ENCODE measurements around the gene IL23R. TPM values are rescaled to one million over a fixed set of nuclear protein-coding genes. Genes with fewer than 3 reads are reported as not detected.

IL23R gene
- total and polyA plus RNA-seq, 2 of the 8 experiments (the other 6 are each of a cell fraction or from before 2014, with no cell fraction given) = not detected

DNA sequence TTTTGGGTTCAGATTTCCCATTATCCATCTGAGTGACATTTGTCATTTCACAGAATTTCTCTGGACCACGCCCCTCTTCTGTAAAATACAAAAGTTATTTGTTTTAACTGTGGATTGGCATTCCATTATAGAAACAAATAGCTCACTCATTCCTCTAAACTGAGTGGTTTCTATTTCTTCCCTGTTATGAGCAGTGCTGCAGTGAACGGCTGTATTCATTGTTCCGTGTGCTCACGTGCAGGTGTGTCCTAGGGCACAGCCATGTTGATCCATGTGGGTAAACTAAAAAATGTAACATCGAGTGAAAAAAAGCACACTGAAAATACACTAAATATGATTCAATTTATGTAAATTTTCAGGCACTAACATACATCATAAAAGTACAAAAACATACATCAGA lies 114.4 kb downstream of the IL23R start:
- Histone ChIP-seq H3K4me1 (replicated peaks in 1 of 4; ENCODE audit: control insufficient read depth in 3 of 4, insufficient read depth in 4 of 4, low read length in 3 of 4) (no peaks in the 10 kb centered on the region), H3K4me2 (ENCODE audit: insufficient read depth in 1 of 2, low read depth in 2 of 2, low read length in 2 of 2) (no peak overlapping the region), H4K5ac (ENCODE audit: insufficient read length, low read depth, low read length) (no peak overlapping the region), H4K8ac (ENCODE audit: extremely low read depth, insufficient read depth, low read length) (no peak overlapping the region), H3K27ac (ENCODE audit: low read depth, low read length) (no peak overlapping the region), H3K4ac (replicated peaks; ENCODE audit: insufficient read length, low read depth, low read length) (no peak overlapping the region), H2AK5ac (ENCODE audit: low read depth, low read length) (no peak overlapping the region), H2BK20ac (ENCODE audit: low read length) (no peak overlapping the region), H2BK12ac (ENCODE audit: low read depth, low read length) (no peak overlapping the region), H3K79me1 (ENCODE audit: low read depth, low read length) (no peaks in the 10 kb centered on the region), H4K91ac (replicated peaks; ENCODE audit: insufficient read length, low read length) (no peak overlapping the region), H3K4me3 (ENCODE audit: extremely low read depth in 1 of 4, insufficient read depth in 2 of 4, low read depth in 3 of 4, low read length in 4 of 4) (no peak overlapping the region), H3K23ac (ENCODE audit: insufficient read length) (no peak overlapping the region), H3K56ac (replicated peaks; ENCODE audit: insufficient read length, low read depth, low read length) (no peak overlapping the region), H2AFZ (ENCODE audit: low read length) (no peak overlapping the region), H4K20me1 (replicated peaks in 1 of 2; ENCODE audit: control insufficient read depth in 1 of 2, insufficient read depth in 2 of 2, low read length in 2 of 2) (no peaks in the 10 kb centered on the region), H3K27me3 (replicated peaks in 1 of 4; ENCODE audit: control insufficient read depth in 3 of 4, extremely low read depth in 1 of 4, insufficient read depth in 3 of 4, low read length in 3 of 4) (no peaks in the 10 kb centered on the region), H2BK120ac (replicated peaks; ENCODE audit: low read depth, low read length) (no peak overlapping the region), H3K9ac (replicated peaks in 1 of 4; ENCODE audit: extremely low read depth in 1 of 4, low read depth in 3 of 4, low read length in 3 of 4) (no peak overlapping the region), H2BK15ac (ENCODE audit: low read length) (no peak overlapping the region), H3K36me3 (ENCODE audit: control insufficient read depth in 2 of 4, insufficient read depth in 4 of 4, low read length in 3 of 4) (no peaks in the 10 kb centered on the region), H3K23me2 (ENCODE audit: low read depth, low read length) (no peaks in the 10 kb centered on the region), H3K79me2 (ENCODE audit: control insufficient read depth in 1 of 2, insufficient read depth in 2 of 2, low read length in 2 of 2) (no peaks in the 10 kb centered on the region), H2BK5ac (ENCODE audit: low read depth, low read length) (no peak overlapping the region), H3K18ac (ENCODE audit: extremely low read depth, low read length) (no peak overlapping the region), H3K14ac (ENCODE audit: insufficient read length) (no peak overlapping the region), H3K9me3 (ENCODE audit: insufficient read depth in 2 of 2, low read depth in 1 of 2, low read length in 1 of 2) (no peaks in the 10 kb centered on the region)
- FAIRE-seq (no peak), DNase-seq (ENCODE audit: low read depth in 1 of 2, low spot score in 2 of 2) (no peak)
- 88% methylated on average over 5 of the region's 5 CpGs; no CpG with 5 or more reads in 1 of the 2 experiments for WGBS, 2 experiments (ENCODE audit: extremely low coverage in 1 of 2, insufficient coverage in 1 of 2, insufficient read length in 1 of 2, insufficient replicate concordance in 2 of 2, low coverage in 1 of 2, low lambda C conversion rate in 2 of 2, missing lambda C conversion rate in 1 of 2)
- CTCF ChIA-PET (ENCODE audit: partially characterized antibody) = interaction anchor here (0.7 to 1.8 kb wide), 3 partner anchors 18 to 68 kb away, joined by 3 to 9 read pairs (median 3); no protein-coding TSS in a partner anchor
- POLR2A ChIA-PET (ENCODE audit: partially characterized antibody) = no interaction called here

All from H1 (cell line).